GM12878 (cell line): ENCODE results near the gene HRH3. TPM values are rescaled to one million over a fixed set of nuclear protein-coding genes. Genes with fewer than 3 reads are reported as not detected.

Experiments
- ATAC-seq: fragments of 200-7000 bp; cut with Tn5 transposase; 3 replicates; pipeline ENCODE4 v1.9.1; 2020; ENCODE audit warnings: mild to moderate bottlenecking, moderate library complexity
- BruUV-seq: library from RNA; stranded (reverse); fragments of 400-500 nt; replicated peaks from 2 replicates; lab custom pipeline; 2021; lab: Mats Ljungman, UMichigan
- CTCF ChIA-PET: fragments of 300-600 bp; sonication (Branson Sonifier 250); formaldehyde crosslinking; extraction: SDS; loops from one replicate; lab custom pipeline; 2021; ENCODE audit warnings: inconsistent platforms; lab: Yijun Ruan, JAX
- POLR2A ChIA-PET: fragments of 350-600 bp; formaldehyde crosslinking; extraction: SDS; loops from one replicate; lab custom pipeline; 2021; ENCODE audit warnings: inconsistent platforms; lab: Charles Lee
- RAD21 ChIA-PET: fragments of 300-600 bp; sonication (Branson Sonifier 250); formaldehyde crosslinking; loops from one replicate; lab custom pipeline; 2023; ENCODE audit warnings: antibody characterized with exemption; ENCODE audit not compliant: unreplicated experiment; lab: Charles Lee
- SMC1A ChIA-PET: fragments of 300-600 bp; sonication (Branson Sonifier 250); formaldehyde crosslinking; loops from one replicate; lab custom pipeline; 2023; ENCODE audit not compliant: unreplicated experiment, uncharacterized antibody; lab: Charles Lee
- DNase-seq: peaks from one replicate; pipeline ENCODE4 v3.0.0-alpha.2; 2011; ENCODE audit warnings: low read depth, low spot score
- FAIRE-seq: peaks from 3 replicates; lab custom pipeline; 2011; peaks lifted over from hg19 to GRCh38; lab: Jason Lieb, UNC
- H2AFZ ChIP-seq: 2 replicates; pipeline ENCODE4 v1.6.0; 2011; ENCODE audit warnings: low read depth, low read length, control low read depth; ENCODE audit not compliant: control insufficient read depth
- H3K27ac ChIP-seq: 2 replicates; pipeline ENCODE4 v1.5.1; 2011; ENCODE audit warnings: control low read depth; ENCODE audit not compliant: control insufficient read depth, insufficient read depth
- H3K27me3 ChIP-seq, 2 experiments: replicated peaks in 1 of 2; 2 replicates each; pipeline versions ENCODE4 v1.6.0 to v1.6.1; 2011; ENCODE audit warnings: low read length in 1 of 2; ENCODE audit not compliant: control insufficient read depth in 2 of 2, insufficient read depth in 2 of 2
- H3K36me3 ChIP-seq, 2 experiments: 2 replicates each; pipeline ENCODE4 v1.5.1; 2011; ENCODE audit warnings: low read length in 1 of 2; ENCODE audit not compliant: control insufficient read depth in 2 of 2, insufficient read depth in 2 of 2
- H3K4me1 ChIP-seq: 2 replicates; pipeline ENCODE4 v1.6.1; 2011; ENCODE audit warnings: mild to moderate bottlenecking, low read length, moderate library complexity, mixed read lengths; ENCODE audit not compliant: control insufficient read depth, insufficient read depth
- H3K4me2 ChIP-seq: 2 replicates; pipeline ENCODE4 v1.6.0; 2011; ENCODE audit warnings: control low read depth; ENCODE audit not compliant: control insufficient read depth, insufficient read depth
- H3K4me3 ChIP-seq: fragments of 200-600 bp; sonication (generic); 2 replicates; pipeline ENCODE4 v1.5.1; 2016
- H3K79me2 ChIP-seq: 2 replicates; pipeline ENCODE4 v1.6.0; 2011; ENCODE audit warnings: low read length; ENCODE audit not compliant: control insufficient read depth, insufficient read depth
- H3K9ac ChIP-seq: 2 replicates; pipeline ENCODE4 v1.8.0; 2011; ENCODE audit warnings: low read length, control low read depth, mixed read lengths; ENCODE audit not compliant: control insufficient read depth, insufficient read depth
- H3K9me3 ChIP-seq: replicated peaks from 3 replicates; pipeline ENCODE4 v1.5.1; 2011; ENCODE audit warnings: mild to moderate bottlenecking, low read length; ENCODE audit not compliant: control insufficient read depth, insufficient read depth
- H4K20me1 ChIP-seq: 2 replicates; pipeline ENCODE4 v1.6.0; 2011; ENCODE audit not compliant: control insufficient read depth, insufficient read depth
- BMI1 ChIP-seq: fragments of 450-650 bp; IDR thresholded peaks from 2 replicates; pipeline ENCODE4 v1.6.1; 2016; ENCODE audit warnings: mild to moderate bottlenecking, moderate library complexity, borderline replicate concordance
- CREB1 ChIP-seq: IDR thresholded peaks from 2 replicates; pipeline ENCODE4 v1.6.1; 2012; ENCODE audit warnings: low read depth, mild to moderate bottlenecking, inconsistent platforms
- ESRRA ChIP-seq: IDR thresholded peaks from 2 replicates; pipeline ENCODE4 v1.6.1; 2012; ENCODE audit warnings: mild to moderate bottlenecking, low read length, improper control_type of control experiment
- IKZF2 ChIP-seq, 2 experiments: fragments of 450-650 bp; IDR thresholded peaks; 2 replicates each; pipeline ENCODE4 v1.6.1; 2017; ENCODE audit warnings: mild to moderate bottlenecking in 2 of 2, moderate library complexity in 2 of 2
- MTA2 ChIP-seq: fragments of 450-650 bp; IDR thresholded peaks from 2 replicates; pipeline ENCODE4 v1.6.1; 2016; ENCODE audit warnings: low read depth, mild to moderate bottlenecking, moderate library complexity
- NFXL1 ChIP-seq: fragments of 450-650 bp; IDR thresholded peaks from 2 replicates; pipeline ENCODE4 v1.6.1; 2017; ENCODE audit warnings: antibody characterized with exemption, mild to moderate bottlenecking, borderline replicate concordance
- NFYA ChIP-seq: IDR thresholded peaks from 2 replicates; pipeline ENCODE4 v1.6.1; 2011; ENCODE audit warnings: low read depth, mild to moderate bottlenecking, low read length, improper control_type of control experiment, borderline replicate concordance
- NFYB ChIP-seq: IDR thresholded peaks from 2 replicates; pipeline ENCODE4 v1.6.1; 2011; ENCODE audit warnings: low read depth, mild to moderate bottlenecking, low read length, improper control_type of control experiment, moderate library complexity; ENCODE audit not compliant: insufficient read depth
- PAX8 ChIP-seq: fragments of 450-650 bp; IDR thresholded peaks from 2 replicates; pipeline ENCODE4 v1.6.1; 2017; ENCODE audit warnings: mild to moderate bottlenecking, moderate library complexity
- PML ChIP-seq: IDR thresholded peaks from 2 replicates; pipeline ENCODE4 v1.6.1; 2012; ENCODE audit warnings: low read length, inconsistent platforms
- SMARCA5 ChIP-seq: fragments of 450-650 bp; IDR thresholded peaks from 2 replicates; pipeline ENCODE4 v1.6.1; 2017; ENCODE audit warnings: mild to moderate bottlenecking
- TARDBP ChIP-seq: IDR thresholded peaks from 2 replicates; pipeline ENCODE4 v1.6.1; 2016; ENCODE audit warnings: borderline replicate concordance
- TBL1XR1 ChIP-seq: IDR thresholded peaks from 2 replicates; pipeline ENCODE4 v1.6.1; 2012; ENCODE audit warnings: low read depth, low read length, improper control_type of control experiment
- ZBTB11 ChIP-seq: fragments of 450-650 bp; formaldehyde crosslinking; IDR thresholded peaks from 2 replicates; pipeline ENCODE4 v1.5.0; 2022; ENCODE audit warnings: mild to moderate bottlenecking, missing genetic modification characterization
- WGBS: methylation state at CpG from one replicate; pipeline ENCODE4 v1.1.6; 2016; ENCODE audit warnings: low lambda C conversion rate; ENCODE audit not compliant: insufficient replicate concordance, insufficient coverage; ENCODE audit errors: missing lambda C conversion rate; 5-methylcytosine and 5-hydroxymethylcytosine counted together
- in situ Hi-C: fragments of 300-500 bp; cut with MboI; formaldehyde crosslinking; loops from 9 replicates; pipeline ENCODE4 v1.14.3; 2018; ENCODE audit warnings: mixed read lengths
- intact Hi-C: fragments of 100-400 bp; cut with micrococcal nuclease; formaldehyde crosslinking; loops from one replicate; pipeline ENCODE4 v1.14.2; 2022; ENCODE audit not compliant: unreplicated experiment
- polyA plus RNA-seq, 11 experiments: library from polyadenylated mRNA; depleted of rRNA in 4 of 11; unstranded in 6 of 11; stranded (reverse) in 5 of 11; fragments of >200 nt; fragmentation: Nextera tagmentation in 4 of 11; fragmentation: Illumina TruSeq in 1 of 11; extraction: Ambion mirVana in 4 of 11; extraction: Trizol in 1 of 11; gene quantifications; 1 replicate in 1 of 11; 2 replicates in 10 of 11; pipeline versions ENCODE4 v1.2.1 to v1.2.3, GENCODE V29; 2011 to 2016; ENCODE audit warnings: inconsistent platforms in 2 of 11, missing spikeins in 2 of 11, low read depth in 1 of 11
- total RNA-seq, 4 experiments: library from RNA; depleted of rRNA in 3 of 4; stranded (reverse); fragments of >200 nt in 3 of 4; fragmentation: Illumina TruSeq in 1 of 4; extraction: Trizol in 1 of 4; gene quantifications; 2 replicates each; pipeline versions ENCODE4 v1.2.1 to v1.2.3, GENCODE V29; 2013 to 2021

The HRH3 gene
- total and polyA plus RNA-seq, 10 of the 15 experiments (the other 5 are each of a cell fraction or from before 2014, with no cell fraction given): not detected

GRCh38 chr20:62215020-62215990 is 4.8 kb downstream of the HRH3 start:
- H2AFZ ChIP-seq: no peak overlapping the region
- H3K9me3 ChIP-seq: no peaks in the 10 kb centered on the region
- H3K79me2 ChIP-seq: no peaks in the 10 kb centered on the region
- no peak overlapping the region for H3K9ac ChIP-seq
- no peak for ATAC-seq
- RAD21 ChIA-PET: no interaction called here
- no peaks in the 10 kb centered on the region; the same call in 1 of the 2 replicates for H4K20me1 ChIP-seq
- H3K27ac ChIP-seq: no peak overlapping the region
- no peak for FAIRE-seq
- no TSS peak for BruUV-seq
- no peaks in the 10 kb centered on the region for H3K36me3 ChIP-seq
- intact Hi-C loops: no loop called here
- in situ Hi-C loops: no loop called here
- H3K27me3 ChIP-seq: peaks cover 0 to 2% of the 10 kb centered on the region in 2 experiments; a peak in 1 of 4 replicates
- CTCF ChIA-PET: no interaction called here
- SMC1A ChIA-PET: no interaction called here
- POLR2A ChIA-PET: no interaction called here
- TF ChIP-seq PML (no peak), MTA2 (no peak), SMARCA5 (no peak), TARDBP (no peak), NFXL1 (no peak), NFYA (no peak), TBL1XR1 (no peak), ZBTB11 (no peak), CREB1 (no peak), NFYB (no peak), PAX8 (no peak), BMI1 (no peak), ESRRA (no peak), IKZF2 (IDR thresholded peaks at IDR 0.05) (no peak)
- 31% methylated on average over 27 of the region's 29 CpGs for WGBS
- no peaks in the 10 kb centered on the region for H3K4me1 ChIP-seq
- no peak overlapping the region for H3K4me2 ChIP-seq
- no peak overlapping the region for H3K4me3 ChIP-seq
- no peak for DNase-seq
